Activated T-cell treated with anti-CD3 and anti-CD28 coated beads for 1 hour (primary cell): ENCODE measurements around the gene HYAL3.
"Not testable (repeated sequence)": the region's sequence is repeated elsewhere in the genome, so short reads cannot be mapped to it uniquely, and the experiment has no call there.

Source experiments
- DNase-seq: peaks from one replicate; pipeline ENCODE4 v3.0.0-alpha.2; 2020; ENCODE audit warnings: low read depth

HYAL3 gene

GRCh38 chr3:50290161-50290641 is 9.0 kb downstream of the HYAL3 start:
- no peak for DNase-seq

GRCh38 chr3:50289130-50289529 is 10.1 kb downstream of the HYAL3 start:
- no peak for DNase-seq

GRCh38 chr3:50288387-50289007 is 10.7 kb downstream of the HYAL3 start:
- no peak for DNase-seq

GRCh38 chr3:50287262-50287661 is 11.9 kb downstream of the HYAL3 start:
- no peak for DNase-seq

GRCh38 chr3:50286322-50287227 is 12.6 kb downstream of the HYAL3 start:
- no peak for DNase-seq

GRCh38 chr3:50284121-50284520 is 15.1 kb downstream of the HYAL3 start:
- not testable (repeated sequence) for DNase-seq

- no peak for DNase-seq
Observed at GRCh38 chr3:50279255-50280016, 19.8 kb downstream of the HYAL3 start.

- no peak for DNase-seq
Observed at GRCh38 chr3:50278880-50279224, 20.4 kb downstream of the HYAL3 start, which contains the start of gene LSMEM2. LSMEM2 (plus strand) TSS chr3:50279087; CDS start chr3:50279114, 27 bp downstream.

GRCh38 chr3:50278123-50278879 is 20.9 kb downstream of the HYAL3 start:
- no peak for DNase-seq

GRCh38 chr3:50276762-50277101 is 22.5 kb downstream of the HYAL3 start:
- DNase-seq: no peak

GRCh38 chr3:50275996-50276761 is 23.0 kb downstream of the HYAL3 start:
- no peak for DNase-seq

- DNase-seq: no peak
Observed at GRCh38 chr3:50275141-50275995, 23.8 kb downstream of the HYAL3 start.

GRCh38 chr3:50274371-50275104 is 24.7 kb downstream of the HYAL3 start:
- peak; percentile 70 for DNase-seq

GRCh38 chr3:50273689-50274065 is 25.5 kb downstream of the HYAL3 start:
- no peak for DNase-seq

- peak; percentile 88 for DNase-seq
Observed at GRCh38 chr3:50272911-50273688, 26.1 kb downstream of the HYAL3 start.

GRCh38 chr3:50272538-50272910 is 26.7 kb downstream of the HYAL3 start:
- DNase-seq: not testable (repeated sequence)

GRCh38 chr3:50271314-50271936 is 27.8 kb downstream of the HYAL3 start:
- no peak for DNase-seq
